Ishikawa (cell line): ENCODE measurements around the gene PTPRN2.

Source experiments
- CEBPB ChIP-seq: IDR thresholded peaks from 2 replicates; pipeline ENCODE4 v1.6.1; 2012
- CREB1 ChIP-seq: IDR thresholded peaks from 2 replicates; pipeline ENCODE4 v1.6.1; 2012; ENCODE audit warnings: low read depth
- EGR1 ChIP-seq: IDR thresholded peaks from 2 replicates; pipeline ENCODE4 v1.6.1; 2012
- EP300 ChIP-seq: IDR thresholded peaks from 2 replicates; pipeline ENCODE4 v1.6.1; 2012; ENCODE audit warnings: borderline replicate concordance
- FOXM1 ChIP-seq: IDR thresholded peaks from 2 replicates; pipeline ENCODE4 v1.6.1; 2012; ENCODE audit warnings: low read depth, borderline replicate concordance
- NFIC ChIP-seq: IDR thresholded peaks from 2 replicates; pipeline ENCODE4 v1.6.1; 2012
- RAD21 ChIP-seq: IDR thresholded peaks from 2 replicates; pipeline ENCODE4 v1.6.1; 2012; ENCODE audit warnings: low read depth
- TAF1 ChIP-seq: IDR thresholded peaks from 2 replicates; pipeline ENCODE4 v1.6.1; 2012; ENCODE audit warnings: low read depth, mild to moderate bottlenecking
- TEAD4 ChIP-seq: IDR thresholded peaks from 2 replicates; pipeline ENCODE4 v1.6.1; 2012
- YY1 ChIP-seq: IDR thresholded peaks from 2 replicates; pipeline ENCODE4 v1.6.1; 2012; ENCODE audit warnings: low read depth
- ZBTB7A ChIP-seq: IDR thresholded peaks from 2 replicates; pipeline ENCODE4 v1.6.1; 2012; ENCODE audit warnings: low read depth
- TF ChIP-seq, protein P1 (sequence below): IDR thresholded peaks from 2 replicates; pipeline ENCODE4 v1.6.1; 2012
- TF ChIP-seq, protein P2 (sequence below): IDR thresholded peaks from 2 replicates; pipeline ENCODE4 v1.6.1; 2012; ENCODE audit warnings: low read depth, mild to moderate bottlenecking
- TF ChIP-seq, protein P3 (sequence below): IDR thresholded peaks from 2 replicates; pipeline ENCODE4 v1.6.1; 2012

DNA sequence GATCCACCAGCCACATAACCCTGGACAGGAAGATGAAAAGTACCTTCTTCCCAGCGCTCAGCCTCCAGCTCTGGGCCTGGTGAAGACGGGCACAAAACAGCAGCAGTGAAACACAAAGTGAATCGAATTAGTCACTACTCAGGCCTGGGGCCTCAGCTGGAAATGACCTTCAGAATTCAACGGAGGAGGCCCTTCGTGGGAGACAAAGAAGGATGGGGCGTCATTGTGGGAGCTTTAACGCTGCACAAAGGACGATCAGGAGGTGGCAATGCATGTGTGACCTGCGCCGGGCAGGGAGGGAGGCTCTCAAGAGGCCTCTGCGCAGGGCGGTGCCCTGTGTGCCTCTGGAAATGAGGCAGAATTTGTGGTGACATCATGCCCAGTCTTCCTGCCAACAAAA lies 1089.0 kb downstream of the PTPRN2 start:
- no peak for TF ChIP-seq TAF1
- TF ChIP-seq EP300, result no peak
- TF ChIP-seq, protein P1, sequence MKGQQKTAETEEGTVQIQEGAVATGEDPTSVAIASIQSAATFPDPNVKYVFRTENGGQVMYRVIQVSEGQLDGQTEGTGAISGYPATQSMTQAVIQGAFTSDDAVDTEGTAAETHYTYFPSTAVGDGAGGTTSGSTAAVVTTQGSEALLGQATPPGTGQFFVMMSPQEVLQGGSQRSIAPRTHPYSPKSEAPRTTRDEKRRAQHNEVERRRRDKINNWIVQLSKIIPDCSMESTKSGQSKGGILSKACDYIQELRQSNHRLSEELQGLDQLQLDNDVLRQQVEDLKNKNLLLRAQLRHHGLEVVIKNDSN, result no peak
- TF ChIP-seq EGR1, result no peak
- no peak for TF ChIP-seq ZBTB7A
- TF ChIP-seq FOXM1, result no peak
- TF ChIP-seq, protein P2, sequence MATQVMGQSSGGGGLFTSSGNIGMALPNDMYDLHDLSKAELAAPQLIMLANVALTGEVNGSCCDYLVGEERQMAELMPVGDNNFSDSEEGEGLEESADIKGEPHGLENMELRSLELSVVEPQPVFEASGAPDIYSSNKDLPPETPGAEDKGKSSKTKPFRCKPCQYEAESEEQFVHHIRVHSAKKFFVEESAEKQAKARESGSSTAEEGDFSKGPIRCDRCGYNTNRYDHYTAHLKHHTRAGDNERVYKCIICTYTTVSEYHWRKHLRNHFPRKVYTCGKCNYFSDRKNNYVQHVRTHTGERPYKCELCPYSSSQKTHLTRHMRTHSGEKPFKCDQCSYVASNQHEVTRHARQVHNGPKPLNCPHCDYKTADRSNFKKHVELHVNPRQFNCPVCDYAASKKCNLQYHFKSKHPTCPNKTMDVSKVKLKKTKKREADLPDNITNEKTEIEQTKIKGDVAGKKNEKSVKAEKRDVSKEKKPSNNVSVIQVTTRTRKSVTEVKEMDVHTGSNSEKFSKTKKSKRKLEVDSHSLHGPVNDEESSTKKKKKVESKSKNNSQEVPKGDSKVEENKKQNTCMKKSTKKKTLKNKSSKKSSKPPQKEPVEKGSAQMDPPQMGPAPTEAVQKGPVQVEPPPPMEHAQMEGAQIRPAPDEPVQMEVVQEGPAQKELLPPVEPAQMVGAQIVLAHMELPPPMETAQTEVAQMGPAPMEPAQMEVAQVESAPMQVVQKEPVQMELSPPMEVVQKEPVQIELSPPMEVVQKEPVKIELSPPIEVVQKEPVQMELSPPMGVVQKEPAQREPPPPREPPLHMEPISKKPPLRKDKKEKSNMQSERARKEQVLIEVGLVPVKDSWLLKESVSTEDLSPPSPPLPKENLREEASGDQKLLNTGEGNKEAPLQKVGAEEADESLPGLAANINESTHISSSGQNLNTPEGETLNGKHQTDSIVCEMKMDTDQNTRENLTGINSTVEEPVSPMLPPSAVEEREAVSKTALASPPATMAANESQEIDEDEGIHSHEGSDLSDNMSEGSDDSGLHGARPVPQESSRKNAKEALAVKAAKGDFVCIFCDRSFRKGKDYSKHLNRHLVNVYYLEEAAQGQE, result no peak
- TF ChIP-seq, protein P3, sequence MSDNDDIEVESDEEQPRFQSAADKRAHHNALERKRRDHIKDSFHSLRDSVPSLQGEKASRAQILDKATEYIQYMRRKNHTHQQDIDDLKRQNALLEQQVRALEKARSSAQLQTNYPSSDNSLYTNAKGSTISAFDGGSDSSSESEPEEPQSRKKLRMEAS, result no peak
- no peak for TF ChIP-seq YY1
- TF ChIP-seq NFIC, result no peak
- no peak for TF ChIP-seq RAD21
- no peak for TF ChIP-seq CEBPB
- no peak for TF ChIP-seq CREB1
- TF ChIP-seq TEAD4, result no peak
